ENCODE results near the gene SIM1.

The SIM1 gene

DNA sequence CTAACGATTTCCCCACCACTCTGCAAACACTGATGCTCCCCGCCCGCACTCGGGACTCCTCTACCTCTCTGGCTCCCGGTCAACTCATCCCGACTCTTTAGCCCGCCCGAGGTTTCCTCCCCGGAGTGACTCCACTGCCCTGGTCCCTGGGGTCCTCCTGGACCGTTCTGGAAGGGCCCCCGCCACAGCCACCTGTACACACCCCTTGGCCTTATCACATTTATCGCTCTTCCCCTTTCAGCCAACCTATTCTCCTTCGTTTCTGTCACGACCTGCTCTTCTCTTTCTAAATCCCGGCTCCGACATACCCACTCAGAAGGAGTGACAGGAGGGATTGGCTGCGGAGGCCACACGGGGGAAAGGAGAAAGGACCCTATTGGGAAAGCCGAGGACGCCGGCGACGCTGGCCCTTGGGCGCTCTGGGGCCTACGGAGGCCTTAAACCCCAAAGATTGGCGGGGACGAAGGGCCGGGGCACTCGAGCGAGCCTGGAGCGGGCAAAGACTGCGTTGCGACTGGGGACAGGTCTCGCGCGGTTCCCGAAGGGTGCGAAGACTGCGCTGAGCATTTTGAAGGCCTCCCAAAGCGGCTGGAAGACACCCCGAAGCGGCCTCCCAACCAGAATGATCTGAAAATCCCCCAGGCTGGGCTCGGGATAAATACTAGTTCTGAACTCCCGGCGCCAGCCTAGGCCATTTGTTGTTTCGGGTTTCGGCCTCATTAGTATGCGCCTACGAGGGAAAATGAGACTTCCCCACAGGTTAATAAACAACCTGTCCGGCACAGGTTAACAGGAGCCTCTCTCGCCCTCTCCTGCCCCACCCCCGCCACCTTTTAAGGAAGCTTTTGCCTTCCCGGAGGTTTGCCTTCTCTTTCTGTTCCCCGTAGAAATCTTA, 9.2 kb downstream of the SIM1 start:
- peaks cover 4% of the 10 kb centered on the region for H3K4me1 Mint-ChIP-seq (ENCODE audit: low read depth)
- peaks cover 14% of the 10 kb centered on the region for H3K9me3 Mint-ChIP-seq
- DNase-seq, result no peak
- no peak overlapping the region for H3K27ac Mint-ChIP-seq
- no peaks in the 10 kb centered on the region for H3K36me3 Mint-ChIP-seq (ENCODE audit: low read depth)
- H3K27me3 Mint-ChIP-seq, result peaks cover 1% of the 10 kb centered on the region
- H3K4me3 Mint-ChIP-seq, result no peak overlapping the region

DNA sequence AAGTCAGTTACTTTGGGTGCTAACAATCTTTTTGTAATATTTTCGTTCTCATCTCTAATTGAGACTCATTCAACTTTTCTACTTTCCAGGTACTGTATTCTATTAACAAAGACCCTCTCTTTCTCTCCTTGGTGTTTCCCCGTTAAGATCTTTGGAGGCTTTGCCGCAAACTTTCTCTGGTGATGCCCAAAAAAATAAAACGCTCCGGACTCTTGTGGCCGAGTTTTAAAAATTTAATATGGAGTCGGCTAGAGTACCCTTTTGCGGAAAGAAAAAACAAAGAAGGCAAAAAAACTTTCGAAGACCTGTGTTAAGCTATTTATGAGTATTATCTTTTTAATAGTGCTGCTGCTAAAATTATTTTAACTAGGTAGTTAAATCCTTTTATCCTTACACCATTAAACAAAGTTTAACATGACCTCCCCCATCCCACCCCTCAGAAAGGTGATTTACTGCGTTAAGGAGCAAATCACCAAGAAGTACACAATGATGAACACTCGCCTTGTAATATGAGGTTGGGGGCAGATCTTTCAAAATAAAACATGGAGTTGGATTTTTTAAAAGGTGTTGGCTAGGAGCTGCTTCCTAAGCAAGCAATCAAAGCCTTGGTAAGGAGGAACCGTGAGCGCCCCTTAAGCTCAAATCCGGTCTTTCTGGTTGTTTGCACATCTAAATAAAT, 10.0 kb downstream of the SIM1 start:
- Mint-ChIP-seq H3K4me1 (ENCODE audit: low read depth) (peaks cover 4% of the 10 kb centered on the region), H3K4me3 (no peak overlapping the region), H3K9me3 (peaks cover 14% of the 10 kb centered on the region), H3K27ac (no peak overlapping the region), H3K27me3 (no peaks in the 10 kb centered on the region), H3K36me3 (ENCODE audit: low read depth) (no peaks in the 10 kb centered on the region)
- no peak for DNase-seq

- Mint-ChIP-seq H3K4me1 (ENCODE audit: low read depth) (peaks cover 4% of the 10 kb centered on the region), H3K27ac (no peak overlapping the region), H3K4me3 (no peak overlapping the region), H3K36me3 (ENCODE audit: low read depth) (no peaks in the 10 kb centered on the region), H3K27me3 (no peaks in the 10 kb centered on the region), H3K9me3 (peaks cover 11% of the 10 kb centered on the region)
- no peak for DNase-seq
Measured at GRCh38 chr6:100453701-100454521, 10.8 kb downstream of the SIM1 start.

GRCh38 chr6:100452998-100453397, 11.7 kb downstream of the SIM1 start:
- H3K4me1 Mint-ChIP-seq (ENCODE audit: low read depth), result peaks cover 4% of the 10 kb centered on the region
- H3K36me3 Mint-ChIP-seq (ENCODE audit: low read depth), result no peaks in the 10 kb centered on the region
- H3K27me3 Mint-ChIP-seq, result no peaks in the 10 kb centered on the region
- H3K27ac Mint-ChIP-seq, result no peak overlapping the region
- DNase-seq, result no peak
- no peak overlapping the region for H3K4me3 Mint-ChIP-seq
- H3K9me3 Mint-ChIP-seq, result peaks cover 9% of the 10 kb centered on the region

- Mint-ChIP-seq H3K4me1 (ENCODE audit: low read depth) (peaks cover 13% of the 10 kb centered on the region), H3K36me3 (ENCODE audit: low read depth) (no peaks in the 10 kb centered on the region), H3K4me3 (no peak overlapping the region), H3K27ac (no peak overlapping the region), H3K27me3 (no peaks in the 10 kb centered on the region), H3K9me3 (peaks cover 9% of the 10 kb centered on the region)
- DNase-seq, result no peak
Measured at GRCh38 chr6:100451577-100451976, 13.1 kb downstream of the SIM1 start.

GRCh38 chr6:100449239-100449691, 15.5 kb downstream of the SIM1 start:
- peaks cover 15% of the 10 kb centered on the region for H3K4me1 Mint-ChIP-seq (ENCODE audit: low read depth)
- no peak overlapping the region for H3K27ac Mint-ChIP-seq
- H3K36me3 Mint-ChIP-seq (ENCODE audit: low read depth), result no peaks in the 10 kb centered on the region
- H3K27me3 Mint-ChIP-seq, result peaks cover 12% of the 10 kb centered on the region
- DNase-seq, result no peak
- H3K4me3 Mint-ChIP-seq, result no peak overlapping the region
- no peaks in the 10 kb centered on the region for H3K9me3 Mint-ChIP-seq

- Mint-ChIP-seq H3K4me1 (ENCODE audit: low read depth) (peaks cover 15% of the 10 kb centered on the region), H3K9me3 (no peaks in the 10 kb centered on the region), H3K4me3 (no peak overlapping the region), H3K27me3 (peaks cover 20% of the 10 kb centered on the region), H3K27ac (no peak overlapping the region), H3K36me3 (ENCODE audit: low read depth) (no peaks in the 10 kb centered on the region)
- no peak for DNase-seq
Measured at GRCh38 chr6:100447900-100448748, 16.6 kb downstream of the SIM1 start.

DNA sequence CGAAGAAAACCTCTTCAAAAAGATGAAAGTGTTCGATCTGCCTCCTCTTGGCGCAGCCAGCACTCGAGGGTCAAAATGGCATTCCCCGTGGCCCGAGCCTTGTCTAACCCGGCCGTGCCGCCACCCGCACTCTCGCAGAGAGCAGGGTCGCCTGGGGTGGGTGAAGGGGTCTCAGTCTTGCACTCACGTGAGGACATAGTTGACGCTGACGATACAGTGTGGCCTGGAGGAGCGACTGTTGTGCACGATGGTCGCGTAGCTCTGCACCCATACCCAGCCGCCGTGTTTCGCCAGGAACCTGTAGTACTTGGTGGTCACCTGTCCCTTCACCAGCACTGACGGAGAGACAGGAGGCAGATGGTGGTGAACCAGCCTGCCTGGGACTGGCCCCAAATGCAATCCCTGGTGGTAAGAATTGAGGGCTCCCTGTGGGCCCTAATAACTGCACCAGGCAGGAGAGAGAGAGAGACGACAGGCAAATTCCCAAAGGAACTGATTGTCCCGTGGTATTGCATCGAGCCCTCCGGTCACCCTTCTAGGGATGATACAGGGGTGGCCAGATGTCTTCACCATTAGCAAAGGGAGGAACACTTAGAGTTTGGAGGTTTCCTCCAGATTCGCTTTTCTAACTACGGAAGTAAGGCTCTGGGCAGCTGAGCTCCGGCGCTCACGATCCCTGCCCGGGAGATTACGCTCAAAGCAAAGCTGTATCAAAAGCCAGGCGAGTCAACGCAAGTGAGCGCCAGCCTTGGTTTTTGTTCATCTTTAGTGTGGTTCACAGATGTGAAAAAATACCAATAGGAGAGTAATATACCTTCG, 17.4 kb downstream of the SIM1 start:
- Mint-ChIP-seq H3K27ac (no peak overlapping the region), H3K27me3 (peaks cover 23% of the 10 kb centered on the region), H3K4me1 (ENCODE audit: low read depth) (peaks cover 15% of the 10 kb centered on the region), H3K4me3 (no peak overlapping the region), H3K9me3 (no peaks in the 10 kb centered on the region), H3K36me3 (ENCODE audit: low read depth) (no peaks in the 10 kb centered on the region)
- no peak for DNase-seq

DNA sequence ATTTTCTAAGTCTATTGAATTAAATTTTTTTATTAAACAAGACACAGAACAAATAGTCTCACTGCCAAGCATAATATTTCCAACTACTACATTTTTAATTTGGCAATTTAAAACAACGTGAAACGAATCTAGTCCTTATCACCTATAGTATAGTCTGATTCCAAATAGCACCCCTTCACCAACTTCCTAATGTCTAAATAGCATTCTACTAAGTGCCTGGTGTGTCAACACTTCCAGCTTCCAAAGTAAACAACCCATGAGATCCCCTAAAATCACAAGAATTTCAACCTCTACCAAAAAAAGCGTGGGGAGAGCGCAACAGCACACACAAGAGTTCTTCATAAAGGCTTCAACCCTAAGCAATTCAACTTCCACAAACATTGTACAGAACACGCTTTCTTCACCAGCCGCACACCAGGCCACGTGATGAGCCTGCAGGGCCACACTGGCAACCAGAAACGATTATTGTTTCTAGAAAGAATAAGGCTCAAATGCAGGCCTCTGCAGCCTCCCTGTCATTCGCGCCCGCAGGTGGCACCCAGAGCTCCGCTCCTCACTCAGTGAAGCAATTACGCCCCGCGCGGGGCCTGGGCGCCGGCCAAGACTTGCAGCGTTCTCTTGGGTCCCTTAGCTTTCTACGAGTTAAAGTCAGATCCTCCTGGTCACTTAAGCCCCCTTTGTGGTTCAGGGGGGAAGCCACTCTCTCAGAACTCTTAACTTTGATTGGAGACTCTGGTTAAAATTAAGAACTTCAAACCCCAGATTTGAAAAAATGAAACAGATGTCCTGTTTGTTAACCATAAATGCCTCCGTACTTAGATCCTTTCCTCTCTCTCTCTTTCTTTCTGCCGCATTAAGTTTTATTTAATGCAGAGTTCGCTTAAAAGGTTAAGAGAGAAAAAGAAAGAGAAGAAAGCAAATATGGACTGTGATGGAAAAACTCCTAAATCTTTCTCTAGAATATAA, 18.3 kb downstream of the SIM1 start:
- Mint-ChIP-seq H3K9me3 (no peaks in the 10 kb centered on the region), H3K27ac (no peak overlapping the region), H3K4me1 (ENCODE audit: low read depth) (peaks cover 15% of the 10 kb centered on the region), H3K27me3 (peaks cover 29% of the 10 kb centered on the region), H3K4me3 (peak overlapping the region; percentile 25), H3K36me3 (ENCODE audit: low read depth) (no peaks in the 10 kb centered on the region)
- no peak for DNase-seq

GRCh38 chr6:100445512-100445911, 19.2 kb downstream of the SIM1 start:
- Mint-ChIP-seq H3K27me3 (peaks cover 38% of the 10 kb centered on the region), H3K9me3 (no peaks in the 10 kb centered on the region), H3K4me3 (no peak overlapping the region), H3K27ac (no peak overlapping the region), H3K4me1 (ENCODE audit: low read depth) (peaks cover 15% of the 10 kb centered on the region), H3K36me3 (ENCODE audit: low read depth) (no peaks in the 10 kb centered on the region)
- no peak for DNase-seq

- Mint-ChIP-seq H3K27ac (no peak overlapping the region), H3K4me3 (no peak overlapping the region), H3K4me1 (ENCODE audit: low read depth) (no peaks in the 10 kb centered on the region), H3K27me3 (peaks cover 71% of the 10 kb centered on the region), H3K9me3 (no peaks in the 10 kb centered on the region), H3K36me3 (ENCODE audit: low read depth) (no peaks in the 10 kb centered on the region)
- DNase-seq, result no peak
Measured at GRCh38 chr6:100440935-100441334, 23.8 kb downstream of the SIM1 start.

DNA sequence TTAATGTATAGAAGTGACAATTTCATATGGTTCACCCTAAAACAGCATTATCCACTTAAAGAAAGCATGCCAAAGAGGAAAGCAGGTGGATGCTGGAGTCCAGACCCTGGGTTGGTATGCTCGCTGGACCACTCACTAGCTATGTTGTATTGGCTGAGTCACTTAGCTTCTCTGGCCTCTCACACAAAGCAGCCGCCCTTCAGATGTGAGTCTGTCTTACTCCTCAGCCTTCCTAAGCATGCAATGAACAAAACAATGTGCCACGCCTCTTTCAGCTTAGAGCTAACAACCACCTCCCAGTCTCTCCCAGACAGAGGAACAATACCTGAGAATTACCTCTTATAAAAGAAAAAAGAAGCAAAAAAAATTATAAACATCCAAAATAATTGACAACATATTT, 29.4 kb downstream of the SIM1 start:
- no peak for DNase-seq
- Mint-ChIP-seq H3K4me3 (no peak overlapping the region), H3K27me3 (peaks cover 54% of the 10 kb centered on the region), H3K9me3 (no peaks in the 10 kb centered on the region), H3K27ac (no peak overlapping the region), H3K4me1 (ENCODE audit: low read depth) (no peaks in the 10 kb centered on the region), H3K36me3 (ENCODE audit: low read depth) (no peaks in the 10 kb centered on the region)
